GM23338 (cell line): ENCODE results near the gene PLAAT2. TPM values are rescaled to one million over a fixed set of nuclear protein-coding genes. Genes with fewer than 3 reads are reported as not detected.

Experiments used
- ATAC-seq: fragments of 200-7000 bp; cut with Tn5 transposase; 3 replicates; pipeline ENCODE4 v1.9.1; 2020
- DNase-seq: peaks from one replicate; pipeline ENCODE4 v3.0.0-alpha.2; 2015; ENCODE audit warnings: low spot score
- H2AFZ ChIP-seq: fragments of 200-600 bp; sonication (generic); 2 replicates; pipeline ENCODE4 v1.8.0; 2016; ENCODE audit warnings: antibody characterized with exemption, mild to moderate bottlenecking, moderate library complexity
- H3F3A ChIP-seq: fragments of 200-600 bp; sonication (generic); replicated peaks from 2 replicates; pipeline ENCODE4 v1.8.0; 2017; ENCODE audit warnings: antibody characterized with exemption, mixed run types, low read depth
- H3K27ac ChIP-seq: fragments of 200-600 bp; sonication (generic); 2 replicates; pipeline ENCODE4 v1.6.1; 2016; ENCODE audit warnings: low read depth
- H3K27me3 ChIP-seq: fragments of 200-600 bp; sonication (generic); 2 replicates; pipeline ENCODE4 v1.8.0; 2016; ENCODE audit warnings: mild to moderate bottlenecking, mixed run types, moderate library complexity; ENCODE audit not compliant: insufficient read depth
- H3K36me3 ChIP-seq: fragments of 200-600 bp; sonication (generic); 2 replicates; pipeline ENCODE4 v1.8.0; 2016; ENCODE audit warnings: mild to moderate bottlenecking; ENCODE audit not compliant: insufficient read depth
- H3K4me1 ChIP-seq: fragments of 200-600 bp; sonication (generic); 2 replicates; pipeline ENCODE4 v1.8.0; 2016; ENCODE audit warnings: mild to moderate bottlenecking, moderate library complexity; ENCODE audit not compliant: insufficient read depth
- H3K4me2 ChIP-seq: fragments of 200-600 bp; sonication (generic); 2 replicates; pipeline ENCODE4 v1.7.1; 2017; ENCODE audit warnings: mixed run types
- H3K4me3 ChIP-seq: fragments of 200-600 bp; sonication (generic); 2 replicates; pipeline ENCODE4 v1.6.1; 2016; ENCODE audit warnings: mixed run types
- H3K79me2 ChIP-seq: fragments of 200-600 bp; sonication (generic); replicated peaks from 2 replicates; pipeline ENCODE4 v1.8.0; 2017; ENCODE audit warnings: mild to moderate bottlenecking; ENCODE audit not compliant: insufficient read depth
- H3K9me2 ChIP-seq: fragments of 200-600 bp; sonication (generic); 2 replicates; pipeline ENCODE4 v1.8.0; 2017; ENCODE audit not compliant: insufficient read depth
- H4K20me1 ChIP-seq: fragments of 200-600 bp; sonication (generic); replicated peaks from 2 replicates; pipeline ENCODE4 v1.8.0; 2017; ENCODE audit warnings: mild to moderate bottlenecking; ENCODE audit not compliant: insufficient read depth
- H3K27ac Mint-ChIP-seq: 2 replicates; pipeline ENCODE4 v1.8.0; 2020; ENCODE audit warnings: inconsistent platforms, mild to moderate bottlenecking, moderate library complexity, mixed read lengths
- H3K27me3 Mint-ChIP-seq: 3 replicates; pipeline ENCODE4 v1.8.0; 2022; ENCODE audit warnings: low read depth, mild to moderate bottlenecking, moderate library complexity, mixed read lengths, inconsistent platforms; ENCODE audit not compliant: insufficient read depth, poor library complexity
- H3K36me3 Mint-ChIP-seq: 3 replicates; pipeline ENCODE4 v1.8.0; 2021; ENCODE audit warnings: low read depth, mild to moderate bottlenecking, inconsistent platforms, moderate library complexity, mixed read lengths
- H3K4me1 Mint-ChIP-seq: 3 replicates; pipeline ENCODE4 v1.8.0; 2020; ENCODE audit warnings: mild to moderate bottlenecking, inconsistent platforms, mixed read lengths
- H3K4me3 Mint-ChIP-seq: 3 replicates; pipeline ENCODE4 v1.8.0; 2021; ENCODE audit warnings: moderate library complexity, mild to moderate bottlenecking, inconsistent platforms, mixed read lengths
- H3K9me3 Mint-ChIP-seq: 3 replicates; pipeline ENCODE4 v1.8.0; 2020; ENCODE audit warnings: moderate library complexity, mild to moderate bottlenecking, inconsistent platforms, mixed read lengths
- CREB1 ChIP-seq: fragments of 250-450 bp; sonication (Bioruptor Pico); IDR thresholded peaks from 2 replicates; pipeline ENCODE4 v1.5.0; 2020; ENCODE audit warnings: low read depth, mild to moderate bottlenecking, moderate library complexity
- CTCF ChIP-seq, 2 experiments: fragments of 200-600 bp in 1 of 2; sonication (generic) in 1 of 2; conservative IDR thresholded peaks; 2 replicates each; pipeline versions ENCODE4 v1.5.1 to v1.6.1; 2016 to 2017; ENCODE audit warnings: antibody characterized with exemption in 2 of 2, low read depth in 2 of 2, mild to moderate bottlenecking in 2 of 2, moderate library complexity in 1 of 2
- ETS1 ChIP-seq: IDR thresholded peaks from 2 replicates; pipeline ENCODE4 v1.6.1; 2016; ENCODE audit warnings: antibody characterized with exemption
- EZH2 ChIP-seq: fragments of 200-600 bp; sonication (generic); IDR thresholded peaks from one replicate; pipeline ENCODE4 v1.8.0; 2017; ENCODE audit warnings: antibody characterized with exemption, mild to moderate bottlenecking, low read depth; ENCODE audit not compliant: unreplicated experiment
- EZH2phosphoT487 ChIP-seq: fragments of 200-600 bp; sonication (generic); IDR thresholded peaks from one replicate; pipeline ENCODE4 v1.8.1; 2018; ENCODE audit warnings: antibody characterized with exemption; ENCODE audit not compliant: unreplicated experiment
- JUNB ChIP-seq: IDR thresholded peaks from one replicate; pipeline ENCODE4 v1.6.1; 2016; ENCODE audit warnings: antibody characterized with exemption; ENCODE audit not compliant: unreplicated experiment
- NANOG ChIP-seq: IDR thresholded peaks from 2 replicates; pipeline ENCODE4 v1.6.1; 2016; ENCODE audit warnings: antibody characterized with exemption, borderline replicate concordance
- POLR2AphosphoS5 ChIP-seq: IDR thresholded peaks from 2 replicates; pipeline ENCODE4 v1.6.1; 2016; ENCODE audit warnings: antibody characterized with exemption, low read depth
- STAT1 ChIP-seq: IDR thresholded peaks from one replicate; pipeline ENCODE4 v1.6.1; 2016; ENCODE audit warnings: antibody characterized with exemption; ENCODE audit not compliant: unreplicated experiment
- ZNF114 ChIP-seq: fragments of 250-450 bp; sonication (Bioruptor Pico); IDR thresholded peaks from 2 replicates; pipeline ENCODE4 v1.5.0; 2020; ENCODE audit warnings: mild to moderate bottlenecking, moderate library complexity
- ZNF331 ChIP-seq: fragments of 250-450 bp; sonication (Bioruptor Pico); IDR thresholded peaks from 2 replicates; pipeline ENCODE4 v1.5.0; 2020; ENCODE audit warnings: low read depth, mild to moderate bottlenecking, moderate library complexity
- ZNF462 ChIP-seq: fragments of 250-450 bp; sonication (Bioruptor Pico); IDR thresholded peaks from 2 replicates; pipeline ENCODE4 v1.5.0; 2020; ENCODE audit warnings: mild to moderate bottlenecking, moderate library complexity
- polyA plus RNA-seq: library from polyadenylated mRNA; unstranded; fragments of >200 nt; fragmentation: Nextera tagmentation; extraction: Ambion mirVana; gene quantifications from 2 replicates; pipeline ENCODE4 v1.2.1, GENCODE V29; 2016
- total RNA-seq: library from RNA; depleted of rRNA; stranded (reverse); fragments of >200 nt; shearing (Covaris generic); gene quantifications from 2 replicates; pipeline ENCODE4 v1.2.3, GENCODE V29; 2014
- TF ChIP-seq, protein P1 (sequence below): IDR thresholded peaks from one replicate; pipeline ENCODE4 v1.6.1; 2018; ENCODE audit warnings: antibody characterized with exemption; ENCODE audit not compliant: unreplicated experiment

PLAAT2 gene
- total and polyA plus RNA-seq, 2 experiments from 2014 or later: 0.66 to 0.78 TPM

DNA sequence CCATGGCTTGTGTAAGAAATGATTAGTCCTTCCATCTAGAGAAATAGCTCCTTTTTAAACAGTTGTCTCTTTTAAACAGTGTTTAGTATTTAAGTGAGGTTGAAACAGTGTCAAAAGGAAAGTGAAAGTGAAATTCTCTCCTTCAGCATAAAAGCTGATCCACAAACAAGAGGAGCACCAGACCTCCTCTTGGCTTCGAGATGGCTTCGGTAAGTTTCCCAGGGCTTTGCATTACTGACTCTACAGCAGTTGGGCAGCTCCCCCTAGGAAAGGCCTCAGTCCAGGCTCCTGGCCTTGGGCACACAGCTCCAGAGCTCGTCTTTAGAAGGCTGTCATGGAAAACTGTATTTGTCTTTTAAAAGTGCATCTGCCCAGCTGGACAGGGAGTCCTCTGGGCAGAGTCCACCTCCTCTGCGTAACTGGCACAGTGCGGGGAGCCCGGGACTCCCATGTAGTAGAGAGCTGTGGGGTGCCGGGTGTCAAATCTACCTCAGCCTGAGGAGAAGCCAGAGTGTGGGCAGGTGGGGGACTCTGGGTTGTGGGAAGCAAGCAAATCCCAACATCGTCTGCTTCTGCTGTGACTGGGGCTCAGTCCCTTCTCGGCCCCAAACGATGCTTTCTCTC, 26.4 kb downstream of the PLAAT2 start, which contains the start of gene PLAAT4:
TSS of gene PLAAT4 (plus strand) at position 140 of the 624 bp plus-strand sequence. CDS start at position 201, 61 bp downstream.
- H3K9me3 Mint-ChIP-seq: 0 out of 3 replicates have a peak, but pooled peaks cover 4% of the 10 kb centered on the region
- ATAC-seq: no peak; the same call in 2 of the 3 replicates
- H3K36me3 Mint-ChIP-seq: no peaks in the 10 kb centered on the region; the same call in 1 of the 3 replicates
- no peaks in the 10 kb centered on the region for H4K20me1 ChIP-seq
- H3K9me2 ChIP-seq: peaks cover 9% of the 10 kb centered on the region; the same call in 1 of the 2 replicates
- H3F3A ChIP-seq: 0 out of 2 replicates have a peak, but pooled peaks cover 8% of the 10 kb centered on the region
- peaks cover 26% of the 10 kb centered on the region for H3K4me1 Mint-ChIP-seq
- no peaks in the 10 kb centered on the region for H3K79me2 ChIP-seq
- H3K27me3 Mint-ChIP-seq: peaks cover 10% of the 10 kb centered on the region
- no peak within 1 kb of the TSS for H2AFZ ChIP-seq
- H3K27ac ChIP-seq: no peak within 1 kb of the TSS
- H3K4me2 ChIP-seq: no peak within 1 kb of the TSS
- H3K4me3 ChIP-seq: no peak within 1 kb of the TSS
- no peaks in the 10 kb centered on the region for H3K27me3 ChIP-seq
- no peak for TF ChIP-seq ZNF331 (CRISPR knock-in tag)
- TF ChIP-seq ZNF114 (CRISPR knock-in tag): no peak
- TF ChIP-seq ETS1: no peak
- no peak for TF ChIP-seq CTCF (conservative IDR thresholded peaks at IDR 0.05; ENCODE audit: low read depth in 2 of 2)
- no peak for TF ChIP-seq NANOG
- TF ChIP-seq STAT1: no peak
- no peak for TF ChIP-seq ZNF462 (CRISPR knock-in tag)
- no peak for TF ChIP-seq JUNB
- TF ChIP-seq EZH2phosphoT487: no peak
- TF ChIP-seq, protein P1, sequence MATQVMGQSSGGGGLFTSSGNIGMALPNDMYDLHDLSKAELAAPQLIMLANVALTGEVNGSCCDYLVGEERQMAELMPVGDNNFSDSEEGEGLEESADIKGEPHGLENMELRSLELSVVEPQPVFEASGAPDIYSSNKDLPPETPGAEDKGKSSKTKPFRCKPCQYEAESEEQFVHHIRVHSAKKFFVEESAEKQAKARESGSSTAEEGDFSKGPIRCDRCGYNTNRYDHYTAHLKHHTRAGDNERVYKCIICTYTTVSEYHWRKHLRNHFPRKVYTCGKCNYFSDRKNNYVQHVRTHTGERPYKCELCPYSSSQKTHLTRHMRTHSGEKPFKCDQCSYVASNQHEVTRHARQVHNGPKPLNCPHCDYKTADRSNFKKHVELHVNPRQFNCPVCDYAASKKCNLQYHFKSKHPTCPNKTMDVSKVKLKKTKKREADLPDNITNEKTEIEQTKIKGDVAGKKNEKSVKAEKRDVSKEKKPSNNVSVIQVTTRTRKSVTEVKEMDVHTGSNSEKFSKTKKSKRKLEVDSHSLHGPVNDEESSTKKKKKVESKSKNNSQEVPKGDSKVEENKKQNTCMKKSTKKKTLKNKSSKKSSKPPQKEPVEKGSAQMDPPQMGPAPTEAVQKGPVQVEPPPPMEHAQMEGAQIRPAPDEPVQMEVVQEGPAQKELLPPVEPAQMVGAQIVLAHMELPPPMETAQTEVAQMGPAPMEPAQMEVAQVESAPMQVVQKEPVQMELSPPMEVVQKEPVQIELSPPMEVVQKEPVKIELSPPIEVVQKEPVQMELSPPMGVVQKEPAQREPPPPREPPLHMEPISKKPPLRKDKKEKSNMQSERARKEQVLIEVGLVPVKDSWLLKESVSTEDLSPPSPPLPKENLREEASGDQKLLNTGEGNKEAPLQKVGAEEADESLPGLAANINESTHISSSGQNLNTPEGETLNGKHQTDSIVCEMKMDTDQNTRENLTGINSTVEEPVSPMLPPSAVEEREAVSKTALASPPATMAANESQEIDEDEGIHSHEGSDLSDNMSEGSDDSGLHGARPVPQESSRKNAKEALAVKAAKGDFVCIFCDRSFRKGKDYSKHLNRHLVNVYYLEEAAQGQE: no peak
- no peak for TF ChIP-seq CREB1 (CRISPR knock-in tag)
- no peak for TF ChIP-seq EZH2
- TF ChIP-seq POLR2AphosphoS5: no peak
- peaks cover 14% of the 10 kb centered on the region for H3K4me1 ChIP-seq
- H3K36me3 ChIP-seq: no peaks in the 10 kb centered on the region
- no peak within 1 kb of the TSS for H3K4me3 Mint-ChIP-seq
- DNase-seq: no peak
- H3K27ac Mint-ChIP-seq: no peak within 1 kb of the TSS
